HL-60/S4 (cell line): ENCODE results near the gene TAMALIN.

ENCODE experiments used
- in situ Hi-C: fragments of 300-500 bp; cut with MboI; formaldehyde crosslinking; loops from 2 replicates; pipeline ENCODE4 v1.14.3; 2022; ENCODE audit warnings: low sequenced_read_pairs

TAMALIN gene

DNA sequence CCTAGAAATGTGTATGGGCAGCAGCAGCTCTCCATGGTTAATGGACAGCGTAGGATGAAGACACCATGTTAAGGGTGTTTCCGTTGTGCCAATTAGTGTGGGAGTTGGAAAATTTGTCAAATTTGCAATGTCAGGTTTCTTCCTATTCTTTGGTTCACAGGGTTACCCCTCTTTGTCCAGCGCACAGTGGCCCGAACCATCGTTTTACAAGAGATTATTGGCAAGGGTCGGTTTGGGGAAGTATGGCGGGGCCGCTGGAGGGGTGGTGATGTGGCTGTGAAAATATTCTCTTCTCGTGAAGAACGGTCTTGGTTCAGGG is 26.0 kb upstream of the TAMALIN start:
- in situ Hi-C loops: no loop called here

DNA sequence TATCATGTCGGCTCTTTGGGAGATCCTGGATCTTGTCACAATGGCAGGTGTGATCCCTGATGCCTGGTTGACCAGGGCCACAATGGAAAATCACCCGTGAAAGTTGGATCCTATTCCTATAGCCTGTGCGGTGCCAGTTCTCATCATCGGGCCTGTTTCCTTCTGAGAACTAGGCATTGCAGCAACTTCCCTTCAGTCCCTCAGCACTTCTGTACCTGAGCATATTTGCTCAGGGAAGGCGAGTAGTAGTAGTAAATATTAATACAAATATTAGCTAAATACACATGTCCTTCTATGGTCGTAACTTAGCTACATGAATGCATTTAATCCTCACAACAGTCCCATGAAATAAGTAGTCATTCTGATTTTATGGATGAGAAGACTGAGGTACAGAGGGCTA is 22.1 kb upstream of the TAMALIN start:
- in situ Hi-C loops: no loop called here

DNA sequence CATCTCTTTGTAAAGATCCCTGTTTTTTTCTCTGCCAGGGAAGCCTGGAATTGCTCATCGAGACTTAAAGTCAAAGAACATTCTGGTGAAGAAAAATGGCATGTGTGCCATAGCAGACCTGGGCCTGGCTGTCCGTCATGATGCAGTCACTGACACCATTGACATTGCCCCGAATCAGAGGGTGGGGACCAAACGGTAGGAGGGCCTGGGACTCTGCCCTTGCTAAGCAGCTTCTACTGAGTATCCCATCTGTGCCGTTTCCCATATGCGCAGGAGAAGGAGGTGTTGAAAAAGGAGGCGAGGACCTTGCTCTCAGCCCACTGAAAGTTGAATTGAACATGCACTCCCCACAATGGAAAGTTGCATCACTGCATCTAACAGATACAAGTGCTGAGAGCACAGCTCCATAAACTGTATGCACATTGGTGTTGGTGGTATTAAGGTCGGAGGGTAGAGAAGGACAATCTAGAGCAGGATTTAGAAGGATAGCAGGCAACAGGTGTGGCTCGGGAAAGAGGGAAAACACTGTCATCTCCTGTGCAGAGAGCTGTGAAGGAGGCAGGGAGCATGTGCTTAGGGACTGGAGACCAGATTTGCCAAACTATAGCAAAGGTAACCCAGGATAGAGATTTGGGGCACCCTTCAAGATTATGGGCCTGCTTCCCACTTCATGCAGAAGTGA is 21.5 kb upstream of the TAMALIN start:
- in situ Hi-C loops: no loop called here

DNA sequence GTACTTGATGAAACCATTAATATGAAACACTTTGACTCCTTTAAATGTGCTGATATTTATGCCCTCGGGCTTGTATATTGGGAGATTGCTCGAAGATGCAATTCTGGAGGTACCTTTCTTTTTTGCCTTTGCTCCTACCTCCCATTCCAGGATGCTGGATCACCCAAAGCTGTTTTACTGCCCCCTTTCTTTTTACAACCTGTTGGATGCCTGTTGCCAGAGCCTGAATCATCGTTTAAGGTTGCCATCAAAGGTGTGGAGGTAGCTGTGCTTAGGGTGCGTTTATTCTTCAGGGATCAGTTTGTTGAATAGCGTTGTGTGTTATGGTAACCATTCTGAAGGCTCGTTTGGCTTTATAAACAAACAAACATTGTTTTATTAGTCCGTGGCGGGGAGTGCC is 19.9 kb upstream of the TAMALIN start:
- in situ Hi-C loops: no loop called here

DNA sequence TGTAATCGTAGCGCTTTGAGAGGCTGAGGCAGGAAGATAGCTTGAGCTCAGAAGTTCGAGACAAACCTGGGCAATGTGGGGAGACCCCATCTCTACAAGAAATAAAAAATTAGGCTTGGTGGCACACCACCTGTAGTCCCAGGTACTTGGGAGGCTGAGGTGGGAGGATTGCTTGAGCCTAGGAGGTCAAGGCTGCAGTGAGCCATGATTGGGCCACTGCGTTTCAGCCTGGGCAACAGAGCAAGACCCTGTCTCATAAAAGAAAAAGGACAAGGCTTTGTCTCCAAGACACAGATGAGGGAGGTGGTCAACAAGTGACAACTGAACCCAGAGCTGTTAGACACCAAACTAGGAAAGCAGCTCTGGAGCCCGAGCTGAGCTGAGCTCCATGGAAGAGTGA is 14.5 kb upstream of the TAMALIN start:
- in situ Hi-C loops: no loop called here

DNA sequence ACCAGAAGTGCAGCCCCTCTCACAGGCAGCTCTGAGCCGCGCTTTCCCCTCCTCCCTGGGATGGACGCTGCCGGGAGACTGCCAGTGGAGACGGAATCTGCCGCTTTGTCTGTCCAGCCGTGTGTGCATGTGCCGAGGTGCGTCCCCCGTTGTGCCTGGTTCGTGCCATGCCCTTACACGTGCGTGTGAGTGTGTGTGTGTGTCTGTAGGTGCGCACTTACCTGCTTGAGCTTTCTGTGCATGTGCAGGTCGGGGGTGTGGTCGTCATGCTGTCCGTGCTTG is 12.3 kb upstream of the TAMALIN start:
- in situ Hi-C loops: no loop called here

DNA sequence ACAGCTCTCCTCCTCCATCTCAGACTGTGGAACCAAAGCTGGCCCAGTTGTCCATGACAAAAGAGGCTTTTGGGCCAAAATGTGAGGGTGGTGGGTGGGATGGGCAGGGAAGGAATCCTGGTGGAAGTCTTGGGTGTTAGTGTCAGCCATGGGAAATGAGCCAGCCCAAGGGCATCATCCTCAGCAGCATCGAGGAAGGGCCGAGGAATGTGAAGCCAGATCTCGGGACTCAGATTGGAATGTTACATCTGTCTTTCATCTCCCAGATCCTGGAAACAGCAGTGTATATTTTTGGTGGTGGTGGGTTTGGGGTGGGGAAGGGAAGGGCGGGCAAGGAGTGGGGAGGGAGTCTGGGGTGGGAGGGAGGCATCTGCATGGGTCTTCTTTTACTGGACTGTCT is 11.8 kb upstream of the TAMALIN start:
- in situ Hi-C loops: no loop called here

DNA sequence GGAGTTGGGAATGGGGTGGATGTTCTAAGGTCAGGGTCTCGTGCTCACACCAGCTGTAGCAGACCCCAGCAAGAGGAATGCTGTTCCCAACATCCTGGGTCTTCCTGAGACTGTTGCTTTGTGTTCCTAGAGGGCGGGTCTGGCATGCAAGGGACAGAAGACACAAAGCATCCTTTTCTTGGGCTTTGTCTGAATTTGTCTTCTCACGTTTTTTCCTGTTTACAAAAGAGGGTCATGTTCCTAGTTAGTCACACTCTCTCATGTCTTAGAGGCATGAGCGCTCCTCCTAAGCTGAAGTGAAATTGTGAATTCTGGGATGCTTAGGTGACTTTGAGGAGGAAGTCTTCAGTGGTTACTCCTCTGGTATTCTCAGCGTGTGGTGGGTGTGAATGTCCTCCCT is 9.6 kb upstream of the TAMALIN start:
- in situ Hi-C loops: no loop called here

DNA sequence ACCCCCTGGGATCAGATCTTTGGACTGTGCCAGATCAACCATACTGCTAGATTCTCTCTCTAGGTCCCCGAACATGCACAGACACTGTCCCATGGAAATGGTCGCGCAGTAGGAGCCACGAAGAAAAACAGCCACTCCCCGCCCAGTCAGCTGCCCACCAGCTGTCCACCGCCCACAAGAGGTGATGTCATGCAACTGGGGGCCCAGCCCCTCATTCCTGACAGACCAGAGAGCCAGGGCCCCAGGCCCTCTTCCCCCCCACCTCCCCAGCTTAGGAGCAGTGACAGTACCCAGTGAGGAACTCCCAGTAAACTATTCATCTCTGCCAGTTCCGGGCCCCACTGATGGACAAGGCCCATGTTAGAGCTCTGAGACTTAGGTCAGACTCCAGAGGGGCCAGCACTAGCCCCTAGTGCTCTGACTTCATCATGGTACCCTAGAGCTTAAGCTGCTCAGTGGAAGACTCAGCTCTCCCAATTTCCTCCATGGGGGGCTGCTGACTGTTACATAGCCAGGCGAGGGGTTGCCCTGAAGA is 3.7 kb upstream of the TAMALIN start:
- in situ Hi-C loops: loop anchor here (25.0 kb wide), 1 partner anchor 591 kb away; the partner anchor contains the start of gene SLC4A8

DNA sequence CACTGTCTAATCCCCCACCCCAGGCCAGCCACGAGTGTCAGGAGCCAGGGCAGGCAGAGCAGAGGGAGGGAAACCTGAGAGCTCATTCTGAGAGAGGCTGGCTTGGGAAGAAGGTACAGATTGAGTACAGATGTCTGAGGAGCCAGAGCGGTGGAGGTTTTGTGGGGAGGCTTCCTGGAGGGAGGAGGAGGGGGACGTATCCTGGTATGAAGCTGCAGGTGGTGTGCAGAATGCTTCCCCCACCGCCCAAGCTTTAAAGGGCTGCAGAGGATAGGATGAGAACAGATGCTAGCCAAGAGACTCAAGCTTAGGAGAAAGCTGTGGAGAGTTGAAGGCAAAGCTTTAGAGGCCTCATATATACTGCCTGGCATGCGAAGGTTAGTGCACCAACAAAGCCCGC is 3.2 kb upstream of the TAMALIN start:
- in situ Hi-C loops: loop anchor here (25.0 kb wide), 1 partner anchor 591 kb away; the partner anchor contains the start of gene SLC4A8

DNA sequence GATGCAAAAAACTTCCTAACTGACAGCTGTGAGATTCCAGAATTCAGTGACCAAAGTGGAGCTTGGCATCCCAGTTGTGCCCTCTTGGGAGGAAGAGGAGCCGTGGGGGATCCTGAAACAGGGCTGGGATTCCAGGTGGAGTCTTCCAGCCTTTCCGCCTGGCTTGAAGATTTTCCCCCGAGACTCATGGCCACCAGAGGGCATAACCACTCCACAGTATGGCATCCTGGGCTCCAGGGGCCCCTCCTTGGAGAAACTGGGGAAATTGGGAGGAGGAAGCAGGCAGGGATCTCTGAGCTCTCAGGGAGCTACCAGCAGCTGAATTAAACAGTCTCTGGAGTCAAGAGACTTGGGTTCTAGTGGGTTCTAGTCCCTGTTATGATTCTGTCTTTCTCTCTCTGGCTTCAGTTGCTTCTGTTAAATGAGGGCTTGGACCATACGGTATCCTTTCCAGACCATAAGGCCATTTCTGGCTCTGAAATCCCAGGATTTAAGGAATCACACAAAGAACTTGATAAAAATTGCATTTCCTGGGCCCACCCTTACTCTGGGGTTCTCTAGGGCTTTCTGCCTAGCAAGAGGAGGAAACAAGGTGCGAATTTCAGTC is 2.6 kb upstream of the TAMALIN start:
- in situ Hi-C loops: loop anchor here (25.0 kb wide), 1 partner anchor 592 kb away; the partner anchor contains the start of gene SLC4A8

DNA sequence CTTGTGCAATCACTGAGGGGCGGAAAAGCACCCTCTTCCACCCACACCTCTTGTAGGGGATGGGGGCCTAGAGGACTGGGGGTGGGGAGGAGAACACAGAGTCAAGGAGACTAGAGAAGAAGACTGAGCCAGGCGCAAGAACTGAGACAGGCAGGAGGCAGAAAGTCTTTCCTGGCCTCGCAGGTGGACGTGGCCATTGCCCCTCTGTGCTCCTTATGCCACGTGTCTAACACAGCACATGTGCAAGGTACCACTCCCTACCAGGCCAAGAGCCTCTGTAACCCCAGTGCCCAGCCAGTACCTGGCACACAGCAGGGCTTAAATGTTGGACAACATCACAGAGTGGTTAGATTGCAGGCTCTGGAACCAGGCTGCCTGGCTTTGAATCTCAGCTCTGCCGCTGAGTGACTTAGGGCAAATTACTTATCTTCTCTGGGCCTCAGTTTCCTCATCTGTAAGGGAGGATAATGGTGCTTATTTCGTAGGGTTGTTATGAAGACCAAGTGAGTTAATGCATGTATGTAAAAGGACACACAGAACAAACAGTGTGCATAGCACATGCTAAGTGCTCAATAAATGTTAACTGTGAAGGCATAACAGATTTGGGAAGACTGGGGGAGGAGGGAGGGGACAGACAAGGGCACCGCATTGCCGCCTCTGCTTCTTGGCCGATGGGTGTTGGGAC is 1.4 kb upstream of the TAMALIN start:
- in situ Hi-C loops: loop anchor here (25.0 kb wide), 1 partner anchor 593 kb away; the partner anchor contains the start of gene SLC4A8

DNA sequence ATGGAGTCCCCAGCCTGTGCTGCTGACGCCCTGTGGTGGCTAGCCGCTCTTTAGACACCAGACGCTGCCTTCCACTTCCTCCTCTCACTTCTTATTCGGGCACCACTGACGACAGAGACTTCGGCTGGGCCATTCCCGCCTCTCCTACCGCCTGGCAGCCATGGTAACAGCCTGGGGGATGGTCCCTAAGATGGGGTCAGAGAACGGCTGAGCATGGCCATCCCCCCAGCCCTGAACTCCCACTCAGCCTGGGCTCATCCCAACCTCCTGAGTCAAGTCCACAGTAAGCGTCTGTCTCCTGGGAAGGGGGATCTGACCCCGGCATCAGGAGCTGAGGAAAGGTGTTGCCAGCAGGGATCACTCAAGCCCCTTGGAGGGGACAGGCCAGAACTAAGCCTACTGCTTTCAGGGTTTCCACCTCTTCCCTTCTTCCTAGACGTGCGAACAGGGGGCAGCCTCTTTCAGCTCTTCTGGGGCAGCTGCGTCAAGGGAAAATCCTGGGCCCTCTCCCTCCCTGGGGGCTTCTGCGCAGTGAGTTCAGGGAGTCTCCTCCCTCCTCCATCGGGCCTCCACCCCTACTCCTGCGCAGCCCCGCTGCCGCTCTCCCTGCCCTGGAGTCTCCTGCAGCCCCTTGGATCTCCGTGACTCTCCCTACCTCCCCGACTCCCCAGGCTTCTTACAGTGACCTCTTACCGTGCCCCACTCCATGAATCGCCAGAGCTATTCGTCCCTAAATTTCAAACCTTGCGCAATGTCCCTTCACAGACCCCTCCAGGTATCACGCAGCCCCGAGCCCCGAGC is 643 bp upstream of the TAMALIN start:
- in situ Hi-C loops: loop anchor here (25.0 kb wide), 1 partner anchor 594 kb away; the partner anchor contains the start of gene SLC4A8

DNA sequence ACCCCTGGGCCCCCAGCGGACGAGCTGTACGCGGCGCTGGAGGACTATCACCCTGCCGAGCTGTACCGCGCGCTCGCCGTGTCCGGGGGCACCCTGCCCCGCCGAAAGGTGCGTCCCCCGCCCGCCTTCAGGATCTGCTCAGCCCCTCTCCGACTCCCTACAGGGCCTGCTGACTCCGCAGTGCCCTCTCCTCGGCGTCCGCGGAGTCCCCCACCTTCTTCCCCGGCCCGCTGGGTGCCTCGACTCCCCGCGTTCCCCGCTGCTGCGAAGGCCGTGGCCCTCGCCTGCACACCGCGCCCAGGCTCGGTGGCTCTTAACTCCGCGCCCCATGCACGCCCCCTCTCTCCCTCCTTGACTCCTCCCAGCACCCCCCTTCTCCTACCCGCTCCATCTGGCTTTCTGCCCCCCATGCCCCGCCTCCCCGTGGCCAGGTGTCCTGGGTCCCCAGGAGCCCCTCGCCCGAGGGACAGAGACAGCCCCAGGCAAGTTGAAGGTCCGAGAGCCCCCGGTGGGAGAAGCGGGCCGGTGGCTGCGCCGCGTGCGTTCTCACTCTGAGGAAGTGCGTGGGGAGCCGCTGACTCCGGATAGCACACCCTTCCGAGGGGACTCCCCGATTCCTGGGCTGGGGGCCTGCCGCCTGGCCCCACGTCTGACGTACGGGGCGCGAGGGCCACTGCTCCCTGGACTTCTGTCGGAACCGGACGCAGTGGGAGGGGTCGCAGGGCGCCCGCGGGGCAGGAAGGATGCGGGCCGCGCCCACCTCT is 594 bp downstream of the TAMALIN start:
- in situ Hi-C loops: loop anchor here (25.0 kb wide), 1 partner anchor 595 kb away; the partner anchor contains the start of gene SLC4A8

DNA sequence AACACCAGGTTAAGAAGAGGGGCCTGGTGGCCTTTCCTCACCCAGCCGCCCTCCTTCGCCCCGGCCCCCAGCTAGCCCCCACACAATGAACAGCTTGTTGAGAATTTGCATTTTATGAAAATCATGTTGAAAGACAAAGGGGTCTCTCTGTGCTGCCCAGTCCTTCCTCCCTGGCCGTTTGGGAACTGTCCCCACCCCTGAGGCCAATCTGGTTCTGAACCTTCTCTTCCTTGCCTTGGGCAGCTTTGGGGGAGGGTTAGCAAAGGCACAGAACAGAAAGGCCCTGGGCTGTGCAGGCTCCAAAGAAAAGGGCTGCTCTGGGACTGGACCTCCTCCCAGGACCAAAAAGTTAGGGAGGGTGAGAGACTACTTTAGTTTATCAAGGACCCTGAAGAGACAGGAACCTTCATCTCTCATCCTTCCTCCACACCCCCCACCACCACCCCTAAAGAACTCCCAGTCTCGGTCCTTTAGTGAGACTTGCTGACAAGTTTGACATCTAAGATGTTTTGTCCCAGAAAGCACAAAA is 1.3 kb downstream of the TAMALIN start:
- in situ Hi-C loops: loop anchor here (25.0 kb wide), 1 partner anchor 596 kb away; the partner anchor contains the start of gene SLC4A8

DNA sequence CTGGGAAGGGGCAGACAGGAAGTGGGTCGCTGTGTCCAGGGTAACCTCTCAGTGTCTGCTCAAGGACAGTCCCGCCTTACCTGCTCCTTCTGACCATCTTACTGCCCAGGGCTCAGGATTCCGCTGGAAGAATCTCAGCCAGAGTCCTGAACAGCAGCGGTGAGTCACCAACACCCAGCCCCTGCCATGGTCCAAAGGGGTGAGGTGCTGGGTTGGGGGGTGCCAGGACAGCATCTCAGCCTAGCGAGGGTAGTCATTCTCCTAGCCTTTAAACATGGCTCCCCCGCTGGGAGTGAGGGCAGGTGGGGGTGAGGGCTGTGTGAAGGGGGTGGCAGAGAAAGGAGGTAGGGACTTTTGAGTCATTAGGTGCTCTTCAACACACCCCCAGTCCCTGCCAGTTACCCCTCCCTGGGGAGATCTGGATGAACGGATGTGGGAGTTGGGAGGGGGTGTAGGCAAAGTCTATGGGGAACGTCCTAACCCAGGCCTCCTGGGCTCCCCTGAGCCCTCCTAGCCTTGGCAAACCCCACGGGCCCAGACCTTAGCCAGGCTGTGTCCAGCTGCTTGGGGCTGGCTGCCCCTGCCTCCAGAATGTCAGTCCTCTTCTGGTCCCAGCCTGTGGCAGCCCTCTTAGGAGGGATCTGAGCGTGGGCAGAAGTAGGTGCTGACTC is 2.5 kb downstream of the TAMALIN start:
- in situ Hi-C loops: loop anchor here (25.0 kb wide), 1 partner anchor 597 kb away; the partner anchor contains the start of gene SLC4A8

DNA sequence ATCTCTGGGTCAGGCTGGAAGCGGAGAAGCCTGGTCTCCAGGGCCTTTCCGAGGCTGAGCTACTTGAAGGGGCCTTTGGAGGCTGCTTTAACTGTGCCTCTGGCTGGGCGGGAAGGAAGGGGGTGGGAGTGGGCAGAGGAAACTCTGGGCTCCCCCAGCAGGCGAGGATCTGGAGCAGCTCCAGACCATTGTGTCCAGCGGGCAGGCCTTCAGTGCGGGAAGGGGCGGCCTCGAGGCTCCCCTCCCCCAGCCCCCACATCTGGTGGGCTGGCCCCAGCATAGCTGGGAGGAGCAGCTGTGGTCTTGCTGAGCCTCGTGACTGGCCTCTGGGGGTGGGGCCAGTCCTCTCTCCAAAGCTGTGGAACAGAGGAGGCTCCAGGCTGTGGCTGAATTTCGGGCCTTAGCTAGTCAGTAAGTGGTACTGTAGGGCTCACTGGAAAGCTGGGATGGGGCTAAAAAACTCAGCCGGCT is 3.4 kb downstream of the TAMALIN start:
- in situ Hi-C loops: loop anchor here (25.0 kb wide), 1 partner anchor 598 kb away; the partner anchor contains the start of gene SLC4A8

DNA sequence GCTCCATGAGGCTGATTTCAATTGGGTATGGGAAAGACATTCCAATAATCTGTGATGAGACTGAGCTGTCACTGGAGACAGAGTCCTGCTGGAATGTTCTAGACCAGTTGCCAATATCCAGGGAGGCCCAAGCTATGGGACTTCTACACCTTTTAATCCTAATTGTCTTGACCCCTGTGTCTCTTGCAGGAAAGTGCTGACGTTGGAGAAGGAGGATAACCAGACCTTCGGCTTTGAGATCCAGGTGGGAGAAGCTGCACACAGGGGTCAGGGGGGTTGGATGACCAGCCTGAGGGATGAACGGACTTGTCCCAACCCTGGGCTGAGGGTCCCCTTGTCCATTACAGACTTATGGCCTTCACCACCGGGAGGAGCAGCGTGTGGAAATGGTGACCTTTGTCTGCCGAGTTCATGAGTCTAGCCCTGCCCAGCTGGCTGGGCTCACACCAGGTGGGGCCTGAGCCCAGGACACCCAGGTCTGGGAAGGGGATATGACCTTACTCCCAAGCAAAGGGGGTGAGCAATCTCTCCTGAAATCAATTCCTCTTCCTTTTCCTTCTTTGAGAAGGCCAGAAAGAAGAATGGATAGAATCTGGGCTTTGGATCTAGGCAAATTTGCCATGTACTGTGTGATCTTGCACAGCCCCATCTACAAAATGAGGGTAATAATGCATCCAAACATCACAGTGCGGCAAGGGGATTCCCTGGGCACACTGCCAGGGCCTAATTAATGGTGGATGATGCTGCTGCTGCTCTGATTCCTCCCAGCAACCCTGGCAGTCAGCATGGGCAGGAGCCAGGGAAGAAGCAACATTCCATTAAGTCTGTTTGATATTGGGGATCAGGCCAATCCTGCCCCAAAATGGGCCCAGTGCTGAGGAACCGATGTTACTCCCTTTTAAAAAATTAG is 4.2 kb downstream of the TAMALIN start:
- in situ Hi-C loops: loop anchor here (25.0 kb wide), 1 partner anchor 599 kb away; the partner anchor contains the start of gene SLC4A8
